HG02798 (cell line): ENCODE results near the gene WNT3.
"Not testable (repeated sequence)": the region's sequence is repeated elsewhere in the genome, so short reads cannot be mapped to it uniquely, and the experiment has no call there.

ENCODE experiments used
- ATAC-seq: cut with Tn5 transposase; IDR thresholded peaks from one replicate; pipeline ENCODE4 v1.9.1; 2021; ENCODE audit warnings: mild to moderate bottlenecking; ENCODE audit not compliant: unreplicated experiment, poor library complexity

The WNT3 gene

GRCh38 chr17:46815474-46816353 is 2.8 kb downstream of the WNT3 start:
- no peak for ATAC-seq

- ATAC-seq, result no peak
Observed at GRCh38 chr17:46814446-46814845, 4.0 kb downstream of the WNT3 start.

- no peak for ATAC-seq
Observed at GRCh38 chr17:46813920-46814319, 4.6 kb downstream of the WNT3 start.

GRCh38 chr17:46812624-46813318 is 5.7 kb downstream of the WNT3 start:
- no peak for ATAC-seq

GRCh38 chr17:46811978-46812583 is 6.4 kb downstream of the WNT3 start:
- no peak for ATAC-seq

- no peak for ATAC-seq
Observed at GRCh38 chr17:46810837-46811236, 7.7 kb downstream of the WNT3 start.

GRCh38 chr17:46809110-46809571 is 9.4 kb downstream of the WNT3 start:
- ATAC-seq, result no peak

- no peak for ATAC-seq
Observed at GRCh38 chr17:46805771-46806170, 12.7 kb downstream of the WNT3 start.

- ATAC-seq, result no peak
Observed at GRCh38 chr17:46803544-46803943, 14.9 kb downstream of the WNT3 start.

GRCh38 chr17:46802800-46803199 is 15.7 kb downstream of the WNT3 start:
- ATAC-seq, result no peak

- no peak for ATAC-seq
Observed at GRCh38 chr17:46800573-46800972, 17.9 kb downstream of the WNT3 start.

GRCh38 chr17:46796956-46797530 is 21.4 kb downstream of the WNT3 start:
- ATAC-seq, result no peak

- ATAC-seq, result no peak
Observed at GRCh38 chr17:46796524-46796923, 22.0 kb downstream of the WNT3 start.

GRCh38 chr17:46796084-46796483 is 22.4 kb downstream of the WNT3 start:
- no peak for ATAC-seq

GRCh38 chr17:46795379-46795952 is 23.0 kb downstream of the WNT3 start:
- ATAC-seq, result no peak

- ATAC-seq, result no peak
Observed at GRCh38 chr17:46794318-46794717, 24.2 kb downstream of the WNT3 start.

GRCh38 chr17:46793541-46793940 is 25.0 kb downstream of the WNT3 start:
- ATAC-seq, result no peak

- not testable (repeated sequence) for ATAC-seq
Observed at GRCh38 chr17:46793023-46793422, 25.5 kb downstream of the WNT3 start.

- no peak for ATAC-seq
Observed at GRCh38 chr17:46792071-46792470, 26.4 kb downstream of the WNT3 start.

GRCh38 chr17:46791531-46791930 is 27.0 kb downstream of the WNT3 start:
- ATAC-seq, result no peak
